Stimulated activated CD4-positive, alpha-beta T cell treated with anti-CD3 and anti-CD28 coated beads, Interleukin-12 subunit alpha, Interleukin-12 subunit beta, amount 100 ng/mL, for 48 hours (primary cell): ENCODE measurements around the gene RAD50.
"Not testable (repeated sequence)": the region's sequence is repeated elsewhere in the genome, so short reads cannot be mapped to it uniquely, and the experiment has no call there.

Source experiments
- DNase-seq, 3 donors: peaks; one replicate each; pipeline ENCODE4 v3.0.0-alpha.2; 2020; ENCODE audit warnings: low read depth in 2 of 3, low spot score in 1 of 3

RAD50 gene

GRCh38 chr5:132691755-132692631 is 135.2 kb downstream of the RAD50 start:
- DNase-seq = not testable (repeated sequence)

DNA sequence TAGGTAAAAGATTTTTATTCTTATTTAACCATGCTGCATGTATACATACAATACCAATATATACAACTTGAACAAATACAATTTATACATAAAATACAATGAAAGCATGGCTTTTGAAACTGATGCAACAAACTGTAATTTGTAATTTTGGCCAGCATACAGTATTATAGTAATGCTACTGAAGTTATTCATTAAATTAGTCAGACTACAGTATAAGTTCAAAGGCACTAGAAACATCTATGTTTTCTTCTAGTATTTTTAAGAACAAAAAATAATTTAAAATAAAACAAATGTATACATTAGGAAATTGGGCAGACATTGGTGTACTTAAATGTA is 135.8 kb downstream of the RAD50 start:
- no peak for DNase-seq
